Right kidney (tissue), 9 donors: ENCODE data around the gene SPINK4.
A peak's percentile ranks its signal among the peaks of the same experiment; 100 is the strongest.

Experiments used
- DNase-seq: peaks from one replicate; pipeline ENCODE4 v3.0.0-alpha.2; 2016
- long read RNA-seq, 8 donors: transcript quantifications; one replicate each; lab custom pipeline, GENCODE V29; 2026

SPINK4 gene
- long read RNA-seq, donor 1, partial matches to known transcripts = 149 of 149 reads
- long read RNA-seq, donor 1, other reads (novel, unspliced or antisense) = 0 of 149 reads
- long read RNA-seq, donor 2, partial matches to known transcripts = 55 of 93 reads
- long read RNA-seq, donor 2, other reads (novel, unspliced or antisense) = 38 of 93 reads
- long read RNA-seq, donor 3 = 0 reads
- long read RNA-seq, donor 4 = 0 reads
- long read RNA-seq, donor 5 = 0 reads
- long read RNA-seq, donor 6 = 0 reads
- long read RNA-seq, donor 7 = 0 reads
- long read RNA-seq, donor 8, partial matches to known transcripts = 0 of 1 reads
- long read RNA-seq, donor 8, other reads (novel, unspliced or antisense) = 0 of 1 reads

- DNase-seq = no peak
These were observed at the start of gene SPINK4 for GRCh38 chr9:33239921-33240320. TSS of gene SPINK4 (plus strand) at chr9:33240167. CDS start at chr9:33240209, 42 bp downstream.

GRCh38 chr9:33192493-33193255, 47.3 kb upstream of the SPINK4 start:
- no peak for DNase-seq

DNA sequence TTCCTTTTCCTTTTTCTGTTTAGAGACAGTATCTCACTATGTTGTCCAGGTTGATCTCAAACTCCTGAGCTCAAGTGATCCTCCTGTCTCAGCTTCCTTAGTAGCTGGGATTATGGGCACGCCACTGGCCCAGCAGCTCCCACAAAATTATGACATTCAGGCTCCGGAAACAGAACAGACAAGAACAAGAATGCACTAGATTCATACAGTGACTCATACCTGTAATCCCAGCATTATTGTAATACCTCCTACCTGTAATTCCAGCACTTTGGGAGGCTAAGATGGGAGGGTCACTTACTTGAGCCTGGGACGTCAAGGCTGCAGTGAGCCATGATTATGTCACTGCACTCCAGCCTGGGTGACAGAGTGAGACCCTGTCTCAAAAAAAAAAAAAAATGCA, 46.1 kb upstream of the SPINK4 start:
- no peak for DNase-seq

- no peak for DNase-seq
These were observed 43.2 kb upstream of the SPINK4 start for GRCh38 chr9:33196736-33197135.

DNA sequence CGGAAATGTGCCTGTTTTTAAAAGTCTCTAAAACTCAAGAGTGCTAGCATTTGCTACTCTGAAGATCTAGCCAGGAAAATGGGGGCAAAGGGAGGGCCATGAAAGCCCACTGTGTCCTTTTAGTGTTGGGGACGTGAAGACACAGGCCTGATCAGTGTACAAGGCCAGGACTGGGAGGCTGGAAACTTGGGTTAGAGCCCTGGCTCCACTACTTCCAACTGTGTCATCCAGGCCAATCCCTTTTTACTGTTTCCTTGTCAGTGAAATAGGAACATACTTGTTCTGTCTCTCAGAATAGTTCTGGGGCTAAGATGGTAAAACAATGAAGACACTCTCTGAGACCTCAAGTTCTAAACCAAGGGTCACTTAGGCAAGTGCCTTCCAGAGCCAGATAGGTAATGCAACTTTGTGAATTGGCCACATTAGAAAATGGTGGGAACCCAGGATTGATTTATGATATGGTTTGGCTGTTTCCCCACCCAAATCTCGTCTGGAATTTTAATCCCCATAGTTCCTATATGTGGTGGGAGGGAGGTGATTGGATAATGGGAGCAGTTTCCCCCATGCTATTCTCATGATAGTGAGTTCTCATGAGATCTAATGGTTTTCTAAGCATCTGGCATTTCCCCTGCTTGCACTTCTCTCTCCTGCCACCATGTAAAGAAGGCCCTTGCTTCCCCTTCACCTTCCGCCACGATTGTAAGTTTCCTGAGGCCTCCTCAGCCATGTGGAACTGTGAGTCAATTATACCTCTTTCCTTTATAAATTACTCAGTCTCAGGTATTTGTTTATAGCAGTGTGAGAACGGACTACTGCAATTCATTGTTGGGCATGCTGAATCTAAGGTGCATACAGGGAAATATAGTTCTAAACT, 42.5 kb upstream of the SPINK4 start:
- DNase-seq = no peak

DNA sequence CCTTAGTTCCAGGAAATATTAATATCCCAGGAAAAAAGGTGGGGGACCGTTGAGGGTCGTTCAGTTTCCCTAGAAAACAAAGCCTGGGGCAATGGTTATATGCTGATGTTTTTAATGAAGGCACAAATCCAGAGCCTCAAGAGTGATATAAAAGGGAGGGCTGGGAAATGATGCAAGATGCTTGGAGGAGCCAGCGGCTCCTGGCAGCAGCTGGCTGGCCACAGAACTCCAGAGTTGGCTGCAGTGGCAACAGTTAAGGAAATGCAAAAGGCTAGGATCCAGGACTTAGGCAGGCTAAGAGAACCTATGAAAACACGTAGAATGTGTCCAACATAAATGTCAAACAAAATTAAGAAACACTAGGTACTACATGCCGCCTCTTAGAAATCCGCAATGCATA, 41.8 kb upstream of the SPINK4 start:
- no peak for DNase-seq

DNA sequence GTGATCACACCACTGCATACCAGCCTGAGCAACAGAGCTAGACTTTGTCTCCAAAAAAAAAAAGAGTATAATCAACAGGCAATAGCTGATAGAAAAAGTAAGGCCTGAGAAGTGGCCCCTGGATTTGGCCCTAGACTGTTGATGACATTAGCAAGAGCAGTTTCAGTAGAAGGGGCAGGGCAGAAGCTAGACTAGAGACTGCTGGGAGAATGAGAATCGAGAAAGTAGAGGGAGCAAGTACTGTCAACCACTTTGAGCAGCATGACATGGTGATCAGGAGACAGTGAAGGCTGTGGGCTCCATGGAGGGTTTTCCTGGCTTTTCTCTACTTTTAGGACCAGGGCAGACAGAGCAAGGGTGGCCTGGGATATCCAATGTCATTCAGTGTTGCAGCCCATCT, 37.9 kb upstream of the SPINK4 start:
- DNase-seq = no peak

DNA sequence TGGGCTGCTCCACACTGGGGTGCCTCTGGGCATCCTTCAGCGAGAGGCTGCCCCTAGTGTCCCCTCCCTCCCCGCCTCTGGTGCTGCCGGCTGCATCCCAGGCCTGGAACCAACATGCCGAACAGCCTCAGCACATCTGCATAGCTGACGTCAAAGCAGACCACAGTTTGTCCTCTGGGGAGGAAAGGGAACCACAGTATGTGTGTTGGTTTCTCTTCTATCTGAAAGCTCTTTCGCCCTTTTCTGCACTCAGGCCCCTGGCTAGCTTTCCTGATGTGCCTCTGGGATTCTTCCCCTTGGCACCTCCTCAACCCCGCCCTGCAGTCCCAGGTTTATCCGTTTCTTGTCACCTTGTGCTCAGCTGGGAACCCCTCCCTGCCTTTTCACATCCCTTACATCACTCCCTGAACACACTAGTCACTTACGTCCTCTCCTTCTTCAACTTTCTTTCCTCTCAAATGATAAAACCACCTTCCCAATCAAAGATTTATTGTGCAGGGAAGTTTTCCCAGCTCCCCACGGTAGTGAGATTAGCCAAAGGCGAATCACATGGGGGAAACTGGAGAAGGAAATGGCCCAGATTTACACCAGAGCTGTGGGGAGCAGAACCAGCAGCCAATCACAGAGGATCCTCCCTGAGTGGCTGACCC, 37.3 kb upstream of the SPINK4 start:
- DNase-seq = no peak

- DNase-seq = no peak
These were observed 30.6 kb upstream of the SPINK4 start for GRCh38 chr9:33209394-33209793.

DNA sequence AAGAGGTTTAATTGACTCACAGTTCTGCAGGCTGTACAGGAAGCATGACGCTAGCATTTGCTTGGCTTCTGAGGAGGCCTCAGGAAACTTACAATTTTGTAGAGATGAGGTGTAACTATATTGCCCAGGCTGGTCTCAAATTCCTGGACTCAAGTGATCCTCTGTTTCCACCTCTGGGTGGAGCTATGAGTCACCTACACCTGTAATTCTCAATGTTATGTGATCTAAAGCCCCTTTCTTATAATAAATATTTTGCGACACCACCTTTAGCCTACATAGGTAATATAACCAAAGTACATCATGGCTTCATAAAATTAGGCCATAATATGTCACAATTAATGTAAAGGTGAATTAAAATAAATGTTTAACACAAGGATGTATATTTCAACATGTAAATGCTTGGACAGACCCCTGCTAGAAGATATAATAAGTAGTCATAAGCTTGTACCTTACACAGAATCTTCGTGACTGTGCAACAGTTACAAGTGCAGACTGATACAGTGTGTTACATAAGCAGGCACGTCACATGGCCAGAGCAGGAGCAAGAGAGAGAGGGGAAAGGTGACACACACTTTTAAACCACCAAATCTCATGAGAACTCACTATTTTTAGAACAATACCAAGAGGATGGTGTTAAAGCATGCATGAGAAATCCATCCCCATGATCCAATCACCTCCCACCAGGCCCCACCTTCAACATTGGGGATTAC, 29.8 kb upstream of the SPINK4 start:
- no peak for DNase-seq

DNA sequence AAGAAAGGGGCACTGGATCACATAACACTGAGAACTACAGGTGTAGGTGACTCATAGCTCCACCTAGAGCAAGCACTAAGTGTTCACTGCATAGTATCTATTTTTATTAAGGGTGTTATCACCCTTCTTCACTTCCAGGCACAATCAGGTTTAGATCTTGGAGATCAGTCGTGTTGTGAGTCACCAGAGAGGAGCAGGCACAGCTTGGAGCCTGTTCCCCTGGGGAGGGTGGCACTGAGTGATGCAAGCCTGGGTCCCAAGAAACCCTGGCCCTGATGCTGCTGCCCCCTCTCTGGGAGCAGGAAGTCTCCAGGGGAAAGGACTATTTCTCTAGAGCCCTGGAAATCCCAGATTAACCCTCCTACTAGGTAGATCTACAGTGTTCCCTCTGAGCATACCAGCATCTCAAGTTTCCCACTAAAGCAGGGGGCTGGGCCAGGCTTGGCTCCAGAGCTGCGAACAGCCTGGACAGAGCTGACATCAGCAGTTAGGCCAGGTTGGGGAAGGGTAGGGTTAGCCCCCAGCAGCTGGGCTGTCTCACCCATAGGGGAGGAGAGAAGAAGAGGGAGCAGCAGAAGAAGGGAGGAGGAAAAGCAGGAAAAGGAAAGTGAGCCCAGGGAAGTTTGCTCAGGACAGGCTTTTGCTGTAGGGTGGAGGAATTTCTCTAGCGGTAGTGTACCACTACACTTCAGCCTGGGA, 28.1 kb upstream of the SPINK4 start:
- DNase-seq = peak; percentile 52

DNA sequence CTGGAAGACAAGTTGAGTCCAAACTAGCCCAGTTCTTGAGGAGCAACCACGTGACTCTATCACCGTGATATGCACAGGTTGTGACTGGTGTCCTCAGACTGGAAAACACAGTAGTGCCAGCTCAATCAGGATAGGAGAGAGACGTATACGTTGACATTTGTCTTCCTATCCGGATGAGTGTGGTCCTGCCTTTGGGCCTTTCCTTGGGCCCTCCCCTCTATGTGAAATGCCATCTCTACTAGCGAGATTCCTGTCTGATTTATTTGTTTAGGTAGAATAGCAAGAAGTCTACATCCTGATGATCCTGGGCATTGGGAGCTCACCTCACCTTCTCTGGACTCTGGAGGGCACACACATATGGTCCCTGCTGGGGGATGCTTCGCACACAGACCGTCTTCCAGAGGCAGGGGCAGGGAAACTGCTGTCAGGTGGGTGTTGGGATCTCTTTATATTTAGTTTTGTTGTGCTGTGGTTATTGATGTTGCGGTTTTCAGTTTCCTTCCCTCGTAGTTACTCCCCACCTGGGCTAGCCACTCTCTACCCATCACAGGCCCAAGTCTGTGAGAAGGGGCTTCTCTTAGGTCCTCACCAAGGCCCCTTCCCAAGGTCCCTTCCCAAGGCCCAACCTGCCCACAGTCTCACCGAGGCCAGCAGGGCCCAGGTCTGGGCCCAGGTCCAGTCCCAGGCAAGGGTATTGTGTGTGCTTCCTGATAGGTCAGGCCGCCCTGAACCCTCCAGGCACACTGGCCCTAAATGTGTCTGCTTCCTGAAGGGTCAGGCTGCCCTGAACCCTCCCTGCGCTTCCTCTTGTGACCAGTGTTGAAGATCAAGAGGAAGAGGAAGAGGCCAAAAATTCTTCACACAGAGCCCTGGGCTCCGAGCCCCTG, 19.0 kb upstream of the SPINK4 start:
- no peak for DNase-seq

GRCh38 chr9:33221568-33221884, 18.4 kb upstream of the SPINK4 start:
- DNase-seq = no peak

- no peak for DNase-seq
These were observed 17.9 kb upstream of the SPINK4 start for GRCh38 chr9:33222031-33222430.

DNA sequence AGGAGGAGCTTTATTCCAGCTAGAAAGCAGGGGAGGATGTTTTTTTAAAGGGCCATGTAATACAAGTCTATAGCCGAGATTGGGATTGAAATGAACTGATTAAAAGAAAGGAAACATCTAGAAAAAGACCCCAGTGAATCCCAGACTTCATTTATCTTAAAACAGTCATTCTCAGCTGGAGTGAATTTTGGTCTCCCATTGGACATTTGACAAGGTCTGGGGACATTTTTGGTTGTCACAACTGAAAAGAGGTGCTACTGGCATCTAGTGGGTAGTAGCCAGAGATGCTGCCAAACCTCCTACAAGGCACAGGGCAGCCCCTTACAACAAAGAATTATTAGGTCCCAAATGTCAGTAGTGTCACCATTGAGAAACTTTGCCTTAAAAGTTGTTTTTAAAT, 16.3 kb upstream of the SPINK4 start:
- no peak for DNase-seq

- DNase-seq = peak; percentile 55
These were observed 14.4 kb upstream of the SPINK4 start for GRCh38 chr9:33225319-33226147.

DNA sequence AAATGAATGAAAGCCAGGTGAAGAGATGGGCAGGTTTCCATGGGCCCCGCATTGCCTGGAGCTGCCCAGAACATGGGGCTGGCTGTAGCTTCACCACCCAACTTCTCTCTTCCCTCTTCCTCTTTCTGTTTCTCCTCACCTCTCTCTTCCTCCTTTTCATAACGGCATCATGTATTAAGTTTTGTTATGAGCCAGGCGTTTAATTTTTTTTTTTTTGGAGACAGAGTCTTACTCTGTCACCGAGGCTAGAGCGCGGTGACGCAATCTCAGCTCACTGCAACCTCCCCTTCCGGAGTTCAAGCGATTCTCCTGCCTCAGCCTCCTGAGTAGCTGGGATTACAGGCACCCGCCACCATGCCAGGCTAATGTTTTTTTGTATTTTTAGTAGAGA, 13.0 kb upstream of the SPINK4 start:
- no peak for DNase-seq

GRCh38 chr9:33227741-33228140, 12.2 kb upstream of the SPINK4 start:
- DNase-seq = no peak

DNA sequence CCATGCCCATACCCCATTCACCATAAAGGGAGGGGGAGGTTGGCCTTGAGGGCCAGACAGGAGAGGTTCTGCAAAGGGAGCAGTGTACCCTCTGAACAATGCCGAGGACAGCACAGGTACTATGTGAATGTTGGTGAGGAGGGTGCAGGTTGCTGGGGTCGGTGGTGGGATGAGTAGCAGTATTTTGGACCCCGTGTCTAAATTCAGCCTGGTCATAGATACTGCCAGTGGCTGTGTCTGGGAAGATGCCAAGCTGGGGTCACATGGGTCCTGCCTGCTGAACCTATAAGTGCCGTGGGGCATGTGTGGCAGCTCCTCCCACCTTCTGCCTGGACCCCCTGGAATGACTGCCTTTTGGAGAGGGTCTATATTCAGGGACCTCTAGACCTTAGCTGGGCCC, 11.4 kb upstream of the SPINK4 start:
- no peak for DNase-seq
